ENCODE data around the gene CDH23. TPM values are rescaled to one million over a fixed set of nuclear protein-coding genes. Genes with fewer than 3 reads are reported as not detected.

Gene CDH23
- total RNA-seq, 3 donors from 2014 or later: 1.8 to 3.6 (median 3.0) TPM

DNA sequence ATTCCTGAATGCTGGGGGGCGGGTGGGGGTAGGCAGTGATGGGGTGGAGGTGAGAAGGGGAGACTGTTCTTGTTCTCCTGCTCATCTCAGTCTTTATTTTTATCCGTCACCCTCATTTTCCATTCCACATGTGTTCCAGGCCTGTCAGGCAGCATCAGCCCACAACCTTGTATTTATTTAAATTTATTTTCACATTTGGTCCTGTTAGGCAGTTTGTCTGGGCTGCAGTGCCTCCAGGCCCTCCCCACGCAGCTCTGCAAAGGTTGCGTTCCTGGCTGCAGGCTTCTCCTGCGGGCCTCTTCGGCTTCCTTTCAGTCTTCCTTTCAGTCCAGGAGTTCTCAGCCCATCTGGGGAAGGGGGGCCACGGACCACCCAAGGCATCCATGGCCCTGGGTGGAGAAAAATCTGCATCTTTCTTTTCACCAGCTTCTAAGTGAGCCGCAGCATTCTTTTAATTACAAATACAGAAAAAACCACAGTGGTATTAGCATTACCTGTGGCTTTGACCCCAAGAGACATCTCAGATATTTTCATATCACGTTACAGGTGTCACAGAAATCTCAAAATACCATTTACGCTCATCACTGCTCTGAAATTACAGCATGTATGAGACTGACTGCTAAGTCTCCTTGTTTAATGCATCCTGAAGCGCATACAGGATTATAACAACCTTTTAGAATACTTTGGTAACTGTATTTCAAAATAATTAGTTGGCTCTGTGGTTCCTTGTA, 228.9 kb downstream of the CDH23 start:
- H3K36me3 ChIP-seq (ENCODE audit: low read depth): no peaks in the 10 kb centered on the region
- H3K9me3 ChIP-seq: no peaks in the 10 kb centered on the region
- ATAC-seq (no peak), DNase-seq (no peak)
- TF ChIP-seq CTCF (IDR thresholded peaks at IDR 0.05): no peak
- intact Hi-C loops (cut with DNase I, micrococcal nuclease): no loop called here
- peaks cover 3% of the 10 kb centered on the region for H3K4me1 ChIP-seq (ENCODE audit: low read depth)
- no peak overlapping the region for H3K4me3 ChIP-seq

DNA sequence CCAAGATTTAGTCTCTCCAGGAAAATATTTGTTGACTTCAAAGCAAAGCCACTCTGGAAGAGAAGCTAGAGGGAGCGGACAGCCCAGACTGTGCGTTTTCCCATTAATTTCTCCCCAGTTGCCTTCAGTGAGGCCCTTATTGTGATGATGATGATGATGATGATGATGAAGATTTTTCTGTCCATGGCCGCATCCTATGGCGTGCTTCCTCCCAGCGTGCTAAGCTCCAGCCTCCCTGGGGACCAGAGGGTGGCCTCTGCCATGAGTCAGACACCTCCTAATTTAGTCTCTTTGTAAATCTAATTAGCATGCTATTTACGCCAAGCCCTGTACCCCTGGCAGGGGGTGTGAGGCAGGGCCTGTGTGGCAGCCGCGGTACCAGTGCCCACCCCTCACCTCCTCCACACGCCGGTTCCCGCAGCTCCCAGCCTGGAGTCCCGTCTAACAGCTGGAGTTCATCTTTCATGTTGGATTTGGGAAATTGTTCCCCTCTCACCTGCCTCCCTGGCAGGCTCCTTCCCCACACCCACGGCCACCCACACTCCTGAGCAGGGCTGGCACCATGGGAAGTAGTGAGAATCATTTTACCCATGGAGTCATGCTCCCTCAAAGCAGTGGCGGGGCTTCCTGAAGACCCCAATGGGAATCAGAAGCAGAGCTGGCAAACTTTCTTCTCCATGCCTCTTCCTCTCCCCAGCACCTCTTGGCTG, 230.7 kb downstream of the CDH23 start:
- Histone ChIP-seq H3K9me3 (no peaks in the 10 kb centered on the region), H3K36me3 (ENCODE audit: low read depth) (no peaks in the 10 kb centered on the region), H3K4me1 (ENCODE audit: low read depth) (peaks cover 3% of the 10 kb centered on the region), H3K4me3 (no peak overlapping the region)
- no peak for ATAC-seq
- intact Hi-C loops (cut with DNase I, micrococcal nuclease): no loop called here
- no peak for DNase-seq
- no peak for TF ChIP-seq CTCF (IDR thresholded peaks at IDR 0.05)

DNA sequence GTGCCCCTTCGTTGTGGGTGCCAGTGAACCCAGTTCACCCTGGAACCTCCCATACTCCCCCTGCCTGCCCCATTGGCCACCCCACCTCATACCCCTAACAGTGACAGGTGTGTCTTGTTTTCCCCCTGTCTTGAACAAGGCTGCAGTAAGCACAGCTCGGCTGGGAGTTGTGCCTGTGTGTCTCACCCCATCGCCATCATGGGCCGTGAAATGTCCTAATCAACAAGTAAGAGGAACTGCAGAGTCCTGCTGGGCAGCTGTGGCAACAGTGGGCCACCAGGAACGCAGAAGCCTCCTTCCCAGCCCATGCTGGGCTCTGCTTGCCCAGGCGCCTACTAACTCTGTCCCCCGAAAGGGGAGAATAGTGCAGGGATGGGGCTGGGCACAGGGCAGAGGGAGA, 231.2 kb downstream of the CDH23 start:
- Histone ChIP-seq H3K9me3 (no peaks in the 10 kb centered on the region), H3K4me1 (ENCODE audit: low read depth) (peaks cover 3% of the 10 kb centered on the region), H3K36me3 (ENCODE audit: low read depth) (no peaks in the 10 kb centered on the region), H3K4me3 (no peak overlapping the region)
- DNase-seq (no peak), ATAC-seq (no peak)
- no peak for TF ChIP-seq CTCF (IDR thresholded peaks at IDR 0.05)
- intact Hi-C loops (cut with DNase I, micrococcal nuclease): no loop called here

- no peaks in the 10 kb centered on the region for H3K4me1 ChIP-seq (ENCODE audit: low read depth)
- H3K36me3 ChIP-seq (ENCODE audit: low read depth): no peaks in the 10 kb centered on the region
- TF ChIP-seq CTCF (IDR thresholded peaks at IDR 0.05): no peak
- DNase-seq (no peak), ATAC-seq (no peak)
- intact Hi-C loops (cut with DNase I, micrococcal nuclease): no loop called here
- H3K4me3 ChIP-seq: no peak overlapping the region
- H3K9me3 ChIP-seq: no peaks in the 10 kb centered on the region
Measured at GRCh38 chr10:71629131-71629530, 232.4 kb downstream of the CDH23 start.

- Histone ChIP-seq H3K9me3 (no peaks in the 10 kb centered on the region), H3K4me3 (no peak overlapping the region), H3K4me1 (ENCODE audit: low read depth) (no peaks in the 10 kb centered on the region), H3K36me3 (ENCODE audit: low read depth) (no peaks in the 10 kb centered on the region)
- DNase-seq (no peak), ATAC-seq (no peak)
- TF ChIP-seq CTCF (IDR thresholded peaks at IDR 0.05): no peak
- intact Hi-C loops (cut with DNase I, micrococcal nuclease): no loop called here
Measured at GRCh38 chr10:71630168-71630567, 233.4 kb downstream of the CDH23 start.
